H1 (cell line): Measurements from ENCODE around the gene PAK2. TPM values are rescaled to one million over a fixed set of nuclear protein-coding genes. Genes with fewer than 3 reads are reported as not detected.
A peak's percentile ranks its signal among the peaks of the same experiment; 100 is the strongest.

ENCODE experiments used
- CTCF ChIA-PET: fragments of 300-600 bp; sonication (Branson Sonifier 250); formaldehyde crosslinking; loops from one replicate; lab custom pipeline; 2021; ENCODE audit not compliant: partially characterized antibody; lab: Charles Lee
- POLR2A ChIA-PET: fragments of 300-600 bp; sonication (Branson Sonifier 250); formaldehyde crosslinking; loops from one replicate; lab custom pipeline; 2021; ENCODE audit warnings: inconsistent platforms; ENCODE audit not compliant: partially characterized antibody; lab: Charles Lee
- DNase-seq, 2 experiments: peaks; one replicate each; pipeline versions ENCODE4 v3.0.0 to v3.0.0-alpha.2; 2010 to 2022; ENCODE audit warnings: low spot score in 2 of 2, low read depth in 1 of 2, mixed read lengths in 1 of 2
- FAIRE-seq: peaks from 2 replicates; lab custom pipeline; 2011; peaks lifted over from hg19 to GRCh38; lab: Jason Lieb, UNC
- H2AFZ ChIP-seq: 2 replicates; pipeline ENCODE4 v1.8.1; 2012; ENCODE audit warnings: low read length, inconsistent platforms
- H2AK5ac ChIP-seq: 2 replicates; pipeline ENCODE4 v1.6.1; 2013; ENCODE audit warnings: low read depth, low read length
- H2BK120ac ChIP-seq: replicated peaks from 2 replicates; pipeline ENCODE3; 2013; ENCODE audit warnings: low read depth, low read length, inconsistent platforms
- H2BK12ac ChIP-seq: 2 replicates; pipeline ENCODE4 v1.6.1; 2013; ENCODE audit warnings: low read depth, low read length
- H2BK15ac ChIP-seq: 2 replicates; pipeline ENCODE4 v1.6.1; 2013; ENCODE audit warnings: low read length
- H2BK20ac ChIP-seq: 2 replicates; pipeline ENCODE4 v1.6.1; 2013; ENCODE audit warnings: low read length
- H2BK5ac ChIP-seq: 2 replicates; pipeline ENCODE4 v1.6.1; 2013; ENCODE audit warnings: low read depth, low read length
- H3K14ac ChIP-seq: 2 replicates; pipeline ENCODE4 v1.6.1; 2013; ENCODE audit warnings: inconsistent platforms; ENCODE audit not compliant: insufficient read length
- H3K18ac ChIP-seq: 2 replicates; pipeline ENCODE4 v1.6.1; 2013; ENCODE audit warnings: low read length; ENCODE audit errors: extremely low read depth
- H3K23ac ChIP-seq: 2 replicates; pipeline ENCODE4 v1.6.1; 2013; ENCODE audit warnings: inconsistent platforms; ENCODE audit not compliant: insufficient read length
- H3K23me2 ChIP-seq: 2 replicates; pipeline ENCODE4 v1.6.1; 2013; ENCODE audit warnings: low read depth, low read length
- H3K27ac ChIP-seq: 2 replicates; pipeline ENCODE4 v1.6.1; 2011; ENCODE audit warnings: low read depth, low read length, inconsistent platforms
- H3K27me3 ChIP-seq, 4 experiments: replicated peaks in 1 of 4; 1 replicate in 1 of 4; 2 replicates in 3 of 4; pipeline versions ENCODE4 v1.6.1 to v1.8.1; 2011 to 2013; ENCODE audit warnings: low read length in 3 of 4, mild to moderate bottlenecking in 3 of 4, inconsistent platforms in 2 of 4, mixed read lengths in 2 of 4, moderate library complexity in 1 of 4; ENCODE audit not compliant: control insufficient read depth in 3 of 4, insufficient read depth in 3 of 4; ENCODE audit errors: extremely low read depth in 1 of 4
- H3K36me3 ChIP-seq, 4 experiments: 2 replicates each; pipeline versions ENCODE4 v1.6.1 to v1.8.1; 2011 to 2013; ENCODE audit warnings: mild to moderate bottlenecking in 4 of 4, low read length in 3 of 4, moderate library complexity in 2 of 4, control low read depth in 1 of 4, inconsistent platforms in 1 of 4; ENCODE audit not compliant: insufficient read depth in 4 of 4, control insufficient read depth in 2 of 4
- H3K4ac ChIP-seq: replicated peaks from 2 replicates; pipeline ENCODE3; 2013; ENCODE audit warnings: low read length, low read depth, mixed read lengths, inconsistent platforms; ENCODE audit not compliant: insufficient read length
- H3K4me1 ChIP-seq, 4 experiments: replicated peaks in 1 of 4; 1 replicate in 1 of 4; 2 replicates in 3 of 4; pipeline versions ENCODE4 v1.6.1 to v1.8.1; 2011 to 2013; ENCODE audit warnings: low read length in 3 of 4, inconsistent platforms in 2 of 4, mixed read lengths in 1 of 4; ENCODE audit not compliant: insufficient read depth in 4 of 4, control insufficient read depth in 3 of 4
- H3K4me2 ChIP-seq, 2 experiments: 2 replicates each; pipeline versions ENCODE4 v1.6.1 to v1.8.1; 2011 to 2013; ENCODE audit warnings: low read depth in 2 of 2, low read length in 2 of 2, control low read depth in 1 of 2, inconsistent platforms in 1 of 2, mild to moderate bottlenecking in 1 of 2; ENCODE audit not compliant: insufficient read depth in 1 of 2
- H3K4me3 ChIP-seq, 4 experiments: fragments of 200-600, 300-600 bp in 1 of 4; sonication (generic), shearing (Covaris generic), sonication (Bioruptor Twin) in 1 of 4; 2 replicates each; pipeline versions ENCODE4 v1.5.1 to v1.8.1; 2011 to 2016; ENCODE audit warnings: low read length in 4 of 4, low read depth in 3 of 4, control low read depth in 2 of 4, inconsistent platforms in 2 of 4, mild to moderate bottlenecking in 2 of 4, mixed read lengths in 1 of 4, moderate library complexity in 1 of 4; ENCODE audit not compliant: insufficient read depth in 2 of 4; ENCODE audit errors: extremely low read depth in 1 of 4
- H3K56ac ChIP-seq: replicated peaks from 2 replicates; pipeline ENCODE3; 2013; ENCODE audit warnings: low read depth, mild to moderate bottlenecking, mixed read lengths, low read length, inconsistent platforms; ENCODE audit not compliant: insufficient read length
- H3K79me1 ChIP-seq: 2 replicates; pipeline ENCODE4 v1.6.1; 2013; ENCODE audit warnings: low read depth, low read length, control low read depth
- H3K79me2 ChIP-seq, 2 experiments: 2 replicates each; pipeline versions ENCODE4 v1.6.1 to v1.8.1; 2012 to 2013; ENCODE audit warnings: low read length in 2 of 2, mild to moderate bottlenecking in 2 of 2, inconsistent platforms in 1 of 2; ENCODE audit not compliant: insufficient read depth in 2 of 2, control insufficient read depth in 1 of 2
- H3K9ac ChIP-seq, 4 experiments: replicated peaks in 1 of 4; 1 replicate in 1 of 4; 2 replicates in 3 of 4; pipeline versions ENCODE4 v1.6.1 to v1.8.1; 2011 to 2013; ENCODE audit warnings: low read depth in 3 of 4, low read length in 3 of 4, control low read depth in 2 of 4, mild to moderate bottlenecking in 2 of 4, moderate library complexity in 2 of 4, inconsistent platforms in 1 of 4; ENCODE audit errors: extremely low read depth in 1 of 4
- H3K9me3 ChIP-seq, 2 experiments: 2 replicates each; pipeline versions ENCODE4 v1.6.1 to v1.8.1; 2012 to 2013; ENCODE audit warnings: mild to moderate bottlenecking in 2 of 2, moderate library complexity in 2 of 2, control low read depth in 1 of 2, inconsistent platforms in 1 of 2, low read depth in 1 of 2, low read length in 1 of 2, mixed read lengths in 1 of 2; ENCODE audit not compliant: insufficient read depth in 2 of 2
- H4K20me1 ChIP-seq, 2 experiments: replicated peaks in 1 of 2; 2 replicates each; pipeline versions ENCODE3 to v1.8.1; 2011 to 2013; ENCODE audit warnings: inconsistent platforms in 2 of 2, low read length in 2 of 2, mild to moderate bottlenecking in 1 of 2; ENCODE audit not compliant: insufficient read depth in 2 of 2, control insufficient read depth in 1 of 2
- H4K5ac ChIP-seq: 2 replicates; pipeline ENCODE4 v1.6.1; 2013; ENCODE audit warnings: low read length, low read depth, mixed read lengths, inconsistent platforms; ENCODE audit not compliant: insufficient read length
- H4K8ac ChIP-seq: 2 replicates; pipeline ENCODE4 v1.8.0; 2013; ENCODE audit warnings: mild to moderate bottlenecking, moderate library complexity, low read length, inconsistent platforms; ENCODE audit not compliant: insufficient read depth; ENCODE audit errors: extremely low read depth
- H4K91ac ChIP-seq: replicated peaks from 2 replicates; pipeline ENCODE3; 2013; ENCODE audit warnings: low read length, mixed read lengths, inconsistent platforms; ENCODE audit not compliant: insufficient read length
- ASH2L ChIP-seq: fragments of 200-600, 300-600 bp; sonication (generic); IDR thresholded peaks from one replicate; pipeline ENCODE4 v1.7.1; 2017; ENCODE audit warnings: low read length
- ATF2 ChIP-seq: IDR thresholded peaks from 2 replicates; pipeline ENCODE4 v1.6.1; 2012; ENCODE audit warnings: low read length, inconsistent platforms
- CBX5 ChIP-seq: fragments of 300-800, 300-1000 bp; sonication (generic); IDR thresholded peaks from 2 replicates; pipeline ENCODE4 v1.7.1; 2016; ENCODE audit warnings: antibody characterized with exemption, low read length, low read depth
- EGR1 ChIP-seq: IDR thresholded peaks from 2 replicates; pipeline ENCODE4 v1.6.1; 2011; ENCODE audit warnings: low read depth, low read length, borderline replicate concordance
- GABPA ChIP-seq: IDR thresholded peaks from 2 replicates; pipeline ENCODE4 v1.6.1; 2011; ENCODE audit warnings: mild to moderate bottlenecking, low read length, moderate library complexity, borderline replicate concordance; ENCODE audit not compliant: insufficient read depth
- HDAC6 ChIP-seq: IDR thresholded peaks from one replicate; pipeline ENCODE4 v1.7.1; 2012; ENCODE audit warnings: low read depth, mild to moderate bottlenecking, inconsistent platforms, low read length, moderate library complexity
- KDM5A ChIP-seq: fragments of 200-600 bp; IDR thresholded peaks from 2 replicates; pipeline ENCODE4 v1.7.1; 2012; ENCODE audit warnings: mild to moderate bottlenecking, low read length, inconsistent platforms, mixed read lengths
- MAFK ChIP-seq: IDR thresholded peaks from 2 replicates; pipeline ENCODE4 v1.6.1; 2012; ENCODE audit warnings: low read depth, mild to moderate bottlenecking, improper control_type of control experiment, low read length
- POLR2AphosphoS5 ChIP-seq: IDR thresholded peaks from 2 replicates; pipeline ENCODE4 v1.6.1; 2011; ENCODE audit warnings: low read depth, low read length
- POU5F1 ChIP-seq: IDR thresholded peaks from 2 replicates; pipeline ENCODE4 v1.6.1; 2011; ENCODE audit warnings: low read depth, mild to moderate bottlenecking, low read length, moderate library complexity
- SIX5 ChIP-seq: IDR thresholded peaks from 2 replicates; pipeline ENCODE4 v1.6.1; 2011; ENCODE audit warnings: mild to moderate bottlenecking, low read depth, low read length
- ZNF274 ChIP-seq: IDR thresholded peaks from 2 replicates; pipeline ENCODE4 v1.7.0; 2012; ENCODE audit warnings: low read length, borderline replicate concordance; ENCODE audit errors: extremely low read depth
- WGBS, 2 experiments: shearing (Covaris generic) in 1 of 2; methylation state at CpG; one replicate each; pipeline versions ENCODE4 v1.1.6 to v1.1.7; 2013 to 2015; ENCODE audit warnings: low lambda C conversion rate in 2 of 2, mixed read lengths in 2 of 2, inconsistent platforms in 1 of 2, low coverage in 1 of 2, missing lambda C conversion rate in 1 of 2; ENCODE audit not compliant: insufficient replicate concordance in 2 of 2, insufficient coverage in 1 of 2, insufficient read length in 1 of 2; ENCODE audit errors: extremely low coverage in 1 of 2, missing lambda C conversion rate in 1 of 2; 5-methylcytosine and 5-hydroxymethylcytosine counted together
- polyA plus RNA-seq, 7 experiments: library from polyadenylated mRNA; depleted of rRNA in 3 of 7; stranded (reverse) in 5 of 7; unstranded in 2 of 7; fragments of >200 nt in 5 of 7; fragments of 200-250 nt in 2 of 7; gene quantifications; 1 replicate in 5 of 7; 2 replicates in 1 of 7; 4 replicates in 1 of 7; pipeline versions ENCODE4 v1.2.1 to v1.2.3, GENCODE V29; 2011 to 2013; ENCODE audit warnings: missing spikeins in 2 of 7, mixed read lengths in 2 of 7
- total RNA-seq: library from RNA; stranded (reverse); fragmentation: NEBNext Ultra II Directional; extraction: Animal tissue kit (Norgen Biotek cat#: 25700); gene quantifications from 2 replicates; pipeline ENCODE4 v1.2.1, GENCODE V29; 2021

Gene PAK2
- total and polyA plus RNA-seq, 2 of the 8 experiments (the other 6 are each of a cell fraction or from before 2014, with no cell fraction given): 13.1 to 60.5 TPM

GRCh38 chr3:196756732-196757131 lies 17.1 kb downstream of the PAK2 start:
- Histone ChIP-seq H3K18ac (no peak overlapping the region), H4K20me1 (peaks cover 6 to 7% of the 10 kb centered on the region in 2 experiments), H2BK15ac (no peak overlapping the region; the same call in 1 of the 2 replicates), H3K9ac (no peak overlapping the region), H3K4me3 (no peak overlapping the region), H3K4ac (no peak overlapping the region), H3K79me1 (peaks cover 15% of the 10 kb centered on the region), H3K79me2 (peaks cover 14 to 78% of the 10 kb centered on the region in 2 experiments), H2BK20ac (no peak overlapping the region), H4K5ac (no peak overlapping the region), H3K4me1 (peaks cover 0 to 13% (median 3%) of the 10 kb centered on the region in 4 experiments; a peak in 5 of 7 replicates), H2BK5ac (no peak overlapping the region), H3K23me2 (no peaks in the 10 kb centered on the region), H3K4me2 (no peak overlapping the region), H3K23ac (no peak overlapping the region), H3K14ac (no peak overlapping the region), H3K36me3 (peaks cover 0 to 3% (median 0%) of the 10 kb centered on the region in 4 experiments; a peak in 2 of 8 replicates), H2BK12ac (0 out of 2 replicates have a peak overlapping the region, but pooled peaks have one; percentile 14), H2AK5ac (no peak overlapping the region), H3K56ac (no peak overlapping the region), H4K8ac (no peak overlapping the region), H3K9me3 (0 out of 4 replicates have a peak, but pooled peaks cover 0 to 4% of the 10 kb centered on the region in 2 experiments), H3K27me3 (no peaks in the 10 kb centered on the region; a peak in 1 of 7 replicates), H2AFZ (no peak overlapping the region), H2BK120ac (no peak overlapping the region), H3K27ac (no peak overlapping the region), H4K91ac (no peak overlapping the region)
- DNase-seq (no peak), FAIRE-seq (no peak)
- WGBS, 2 experiments: 78% methylated on average over 4 of the region's 4 CpGs; no CpG with 5 or more reads in 1 of the 2 experiments
- ChIA-PET CTCF (interaction anchor here (1.5 kb wide), 1 partner anchor 10 kb away, joined by 7 read pairs; no protein-coding TSS in a partner anchor), POLR2A (interaction anchor here (2.5 to 4.8 kb wide), 2 partner anchors 11 to 17 kb away, joined by 6 to 23 read pairs; partner anchors contain the start of gene PAK2)
- no peak for TF ChIP-seq ZNF274
- no peak for TF ChIP-seq GABPA
- no peak for TF ChIP-seq POU5F1
- TF ChIP-seq EGR1: no peak
- no peak for TF ChIP-seq SIX5
- TF ChIP-seq CBX5: no peak
- no peak for TF ChIP-seq HDAC6
- TF ChIP-seq POLR2AphosphoS5: no peak
- no peak for TF ChIP-seq ATF2
- TF ChIP-seq KDM5A: no peak
- TF ChIP-seq MAFK: no peak
- no peak for TF ChIP-seq ASH2L
